SK-N-SH (cell line): ENCODE results near the gene IGF2BP2. TPM values are rescaled to one million over a fixed set of nuclear protein-coding genes. Genes with fewer than 3 reads are reported as not detected.

ENCODE experiments used
- CTCF ChIA-PET: fragments of 300-600, 350-600 bp; formaldehyde crosslinking; extraction: SDS; loops from one replicate; lab custom pipeline; 2021; lab: Yijun Ruan, JAX
- POLR2A ChIA-PET: fragments of 350-600 bp; sonication (Branson Sonifier 250); formaldehyde crosslinking; extraction: SDS; loops from one replicate; lab custom pipeline; 2020; ENCODE audit warnings: antibody characterized with exemption, inconsistent platforms; lab: Yijun Ruan, JAX
- DNase-seq: peaks from one replicate; pipeline ENCODE4 v3.0.0; 2012
- H2AFZ ChIP-seq: fragments of 200-600 bp; sonication (generic); 2 replicates; pipeline ENCODE4 v1.8.1; 2016; ENCODE audit warnings: antibody characterized with exemption, mild to moderate bottlenecking, low read depth
- H3F3A ChIP-seq: fragments of 200-600 bp; sonication (generic); replicated peaks from 2 replicates; pipeline ENCODE3; 2016; ENCODE audit warnings: antibody characterized with exemption, mild to moderate bottlenecking; ENCODE audit not compliant: insufficient read depth
- H3K27ac ChIP-seq, 2 experiments: fragments of 200-500 bp in 1 of 2; fragments of 200-600 bp in 1 of 2; sonication (Bioruptor generic) in 1 of 2; sonication (generic), shearing (Covaris generic) in 1 of 2; 2 replicates each; pipeline versions ENCODE4 v1.5.1 to v1.6.1; 2014 to 2016; ENCODE audit warnings: low read depth in 2 of 2, inconsistent platforms in 1 of 2, low read length in 1 of 2, mild to moderate bottlenecking in 1 of 2, mixed read lengths in 1 of 2
- H3K27me3 ChIP-seq: fragments of 200-600 bp; sonication (generic), shearing (Covaris generic); 2 replicates; pipeline ENCODE4 v1.6.1; 2016; ENCODE audit warnings: mixed run types; ENCODE audit not compliant: insufficient read depth
- H3K36me3 ChIP-seq, 2 experiments: fragments of 200-500 bp in 1 of 2; fragments of 200-600 bp in 1 of 2; sonication (Bioruptor generic) in 1 of 2; sonication (generic) in 1 of 2; replicated peaks in 1 of 2; 2 replicates each; pipeline versions ENCODE3 to v1.5.1; 2014 to 2016; ENCODE audit warnings: low read length in 1 of 2, mild to moderate bottlenecking in 1 of 2; ENCODE audit not compliant: insufficient read depth in 2 of 2, control insufficient read depth in 1 of 2
- H3K4me1 ChIP-seq, 2 experiments: fragments of 200-500 bp in 1 of 2; fragments of 200-600 bp in 1 of 2; sonication (Bioruptor generic) in 1 of 2; sonication (generic), shearing (Covaris generic) in 1 of 2; 2 replicates each; pipeline versions ENCODE4 v1.5.1 to v1.6.1; 2014 to 2016; ENCODE audit warnings: low read depth in 1 of 2, low read length in 1 of 2, mixed run types in 1 of 2; ENCODE audit not compliant: insufficient read depth in 2 of 2, control insufficient read depth in 1 of 2
- H3K4me2 ChIP-seq: fragments of 200-600 bp; sonication (generic), shearing (Covaris generic); 2 replicates; pipeline ENCODE4 v1.6.1; 2017; ENCODE audit warnings: mixed run types
- H3K4me3 ChIP-seq, 2 experiments: fragments of 200-500 bp in 1 of 2; fragments of 200-600 bp in 1 of 2; sonication (Bioruptor generic) in 1 of 2; sonication (generic), shearing (Covaris generic) in 1 of 2; 2 replicates each; pipeline versions ENCODE4 v1.5.1 to v1.8.1; 2014 to 2016; ENCODE audit warnings: low read depth in 2 of 2, inconsistent platforms in 1 of 2, low read length in 1 of 2, mild to moderate bottlenecking in 1 of 2, mixed read lengths in 1 of 2, moderate library complexity in 1 of 2
- H3K79me2 ChIP-seq: fragments of 200-600 bp; sonication (generic); 2 replicates; pipeline ENCODE4 v1.8.1; 2017; ENCODE audit warnings: mild to moderate bottlenecking; ENCODE audit not compliant: insufficient read depth
- H3K9ac ChIP-seq: fragments of 200-600 bp; sonication (generic); 2 replicates; pipeline ENCODE4 v1.6.1; 2017; ENCODE audit warnings: mixed run types
- H3K9me2 ChIP-seq: fragments of 200-600 bp; sonication (generic); 2 replicates; pipeline ENCODE4 v1.6.1; 2017; ENCODE audit warnings: mixed run types
- H3K9me3 ChIP-seq: fragments of 200-600 bp; sonication (generic); 2 replicates; pipeline ENCODE4 v1.6.1; 2017; ENCODE audit warnings: mixed run types, mild to moderate bottlenecking, moderate library complexity
- H4K20me1 ChIP-seq: fragments of 200-600 bp; sonication (generic); 2 replicates; pipeline ENCODE4 v1.6.1; 2017; ENCODE audit warnings: mild to moderate bottlenecking, mixed run types; ENCODE audit not compliant: insufficient read depth
- CHD2 ChIP-seq: fragments of 150-350 bp; IDR thresholded peaks from 2 replicates; pipeline ENCODE4 v1.6.1; 2018; ENCODE audit warnings: low read length; ENCODE audit not compliant: partially characterized antibody
- CTCF ChIP-seq: fragments of 200-600 bp; sonication (generic); IDR thresholded peaks from 2 replicates; pipeline ENCODE4 v1.6.1; 2017; ENCODE audit warnings: antibody characterized with exemption, mild to moderate bottlenecking, moderate library complexity
- EP300 ChIP-seq, 2 experiments: IDR thresholded peaks; 2 replicates each; pipeline versions ENCODE4 v1.4.0 to v1.6.1; 2012; ENCODE audit warnings: borderline replicate concordance in 1 of 2, low read depth in 1 of 2, low read length in 1 of 2
- EZH2phosphoT487 ChIP-seq: fragments of 200-600 bp; sonication (generic); IDR thresholded peaks from 2 replicates; pipeline ENCODE4 v1.6.1; 2017; ENCODE audit warnings: low read depth, mixed run types, mild to moderate bottlenecking, antibody characterized with exemption, moderate library complexity, borderline replicate concordance
- FOSL2 ChIP-seq: IDR thresholded peaks from 2 replicates; pipeline ENCODE4 v1.4.0; 2012; ENCODE audit warnings: low read depth, mild to moderate bottlenecking, moderate library complexity, borderline replicate concordance
- FOXJ3 ChIP-seq: sonication (generic); formaldehyde crosslinking; IDR thresholded peaks from 2 replicates; pipeline ENCODE4 v1.5.1; 2020; ENCODE audit warnings: mild to moderate bottlenecking, missing genetic modification reagents
- FOXM1 ChIP-seq: IDR thresholded peaks from 2 replicates; pipeline ENCODE4 v1.4.0; 2012; ENCODE audit warnings: low read depth, mild to moderate bottlenecking
- GABPA ChIP-seq: IDR thresholded peaks from 2 replicates; pipeline ENCODE4 v1.4.0; 2012; ENCODE audit warnings: low read depth, mild to moderate bottlenecking
- GATA2 ChIP-seq: sonication (generic); formaldehyde crosslinking; IDR thresholded peaks from 2 replicates; pipeline ENCODE4 v1.5.0; 2020; ENCODE audit warnings: mild to moderate bottlenecking, missing genetic modification reagents
- IRF3 ChIP-seq: fragments of 150-350 bp; IDR thresholded peaks from 2 replicates; pipeline ENCODE4 v1.6.1; 2016; ENCODE audit warnings: mild to moderate bottlenecking, low read depth, low read length
- JUND ChIP-seq: IDR thresholded peaks from 2 replicates; pipeline ENCODE4 v1.4.0; 2012
- MAX ChIP-seq: IDR thresholded peaks from 2 replicates; pipeline ENCODE4 v1.4.0; 2012; ENCODE audit warnings: low read depth
- MEF2A ChIP-seq: IDR thresholded peaks from 2 replicates; pipeline ENCODE4 v1.4.0; 2012; ENCODE audit warnings: low read depth, borderline replicate concordance
- MXI1 ChIP-seq: IDR thresholded peaks from 2 replicates; pipeline ENCODE4 v1.6.1; 2012; ENCODE audit warnings: mild to moderate bottlenecking, low read depth, low read length, improper control_type of control experiment
- NFIC ChIP-seq: IDR thresholded peaks from 2 replicates; pipeline ENCODE4 v1.4.0; 2012; ENCODE audit warnings: borderline replicate concordance
- NRF1 ChIP-seq: IDR thresholded peaks from 2 replicates; pipeline ENCODE4 v1.6.1; 2012; ENCODE audit warnings: low read depth, mild to moderate bottlenecking, low read length
- PBX3 ChIP-seq: IDR thresholded peaks from 2 replicates; pipeline ENCODE4; 2012
- POLR2AphosphoS5 ChIP-seq: IDR thresholded peaks from 2 replicates; pipeline ENCODE4 v1.6.1; 2012; ENCODE audit warnings: low read depth, low read length
- RAD21 ChIP-seq: IDR thresholded peaks from 2 replicates; pipeline ENCODE4 v1.6.1; 2012; ENCODE audit warnings: mild to moderate bottlenecking, low read length
- RFX5 ChIP-seq: IDR thresholded peaks from 2 replicates; pipeline ENCODE4 v1.6.1; 2012; ENCODE audit warnings: mild to moderate bottlenecking, improper control_type of control experiment, low read length
- RXRA ChIP-seq: IDR thresholded peaks from 2 replicates; pipeline ENCODE4 v1.4.0; 2012; ENCODE audit warnings: low read depth, mild to moderate bottlenecking, borderline replicate concordance
- SIN3A ChIP-seq: IDR thresholded peaks from 2 replicates; pipeline ENCODE4 v1.6.1; 2012; ENCODE audit warnings: low read depth, mild to moderate bottlenecking, low read length, moderate library complexity, borderline replicate concordance
- SMC3 ChIP-seq: IDR thresholded peaks from 2 replicates; pipeline ENCODE4 v1.6.1; 2012; ENCODE audit warnings: low read depth, low read length, improper control_type of control experiment
- TAF1 ChIP-seq: IDR thresholded peaks from 2 replicates; pipeline ENCODE4 v1.6.1; 2012; ENCODE audit warnings: low read depth, mild to moderate bottlenecking, low read length, moderate library complexity, borderline replicate concordance
- TCF12 ChIP-seq: IDR thresholded peaks from 2 replicates; pipeline ENCODE4 v1.4.0; 2012
- TEAD4 ChIP-seq: IDR thresholded peaks from 2 replicates; pipeline ENCODE4 v1.4.0; 2012; ENCODE audit warnings: mild to moderate bottlenecking, borderline replicate concordance; ENCODE audit not compliant: insufficient read depth
- YY1 ChIP-seq: IDR thresholded peaks from 2 replicates; pipeline ENCODE4 v1.4.0; 2012; ENCODE audit warnings: low read depth, mild to moderate bottlenecking
- ZBTB33 ChIP-seq: IDR thresholded peaks from 2 replicates; pipeline ENCODE4 v1.4.0; 2012; ENCODE audit warnings: low read depth, borderline replicate concordance
- WGBS: methylation state at CpG from one replicate; pipeline ENCODE4 v1.1.6; 2017; ENCODE audit warnings: low lambda C conversion rate; 5-methylcytosine and 5-hydroxymethylcytosine counted together
- polyA plus RNA-seq, 3 experiments: library from polyadenylated mRNA; depleted of rRNA; stranded (reverse); fragments of >200 nt; gene quantifications; 2 replicates each; pipeline ENCODE4 v1.2.3, GENCODE V29; 2012

IGF2BP2 gene
- polyA plus RNA-seq, 1 of the 3 experiments (the other 2 are of a cell fraction) = 5.4 TPM

GRCh38 chr3:185820973-185821758, 3.7 kb downstream of the IGF2BP2 start:
- Histone ChIP-seq H3K9me3 (no peaks in the 10 kb centered on the region), H2AFZ (no peak overlapping the region), H3K9me2 (no peaks in the 10 kb centered on the region), H3K4me3 (peak overlapping the region; percentile 31 to 86; a peak in 3 of 4 replicates), H3F3A (peaks cover 33% of the 10 kb centered on the region), H3K27me3 (no peaks in the 10 kb centered on the region), H4K20me1 (peaks cover 61% of the 10 kb centered on the region), H3K27ac (peak overlapping the region; percentile 28 to 87; a peak in 3 of 4 replicates), H3K4me2 (peak overlapping the region; percentile 89), H3K36me3 (no peaks in the 10 kb centered on the region), H3K79me2 (peaks cover 93% of the 10 kb centered on the region), H3K4me1 (peaks cover 12 to 37% of the 10 kb centered on the region in 2 experiments; a peak in 2 of 4 replicates), H3K9ac (peak overlapping the region; percentile 97)
- DNase-seq = peak; percentile 18
- ChIA-PET CTCF (interaction anchor here (0.9 to 2.3 kb wide), 3 partner anchors 13 to 122 kb away, joined by 3 to 7 read pairs (median 5); no protein-coding TSS in a partner anchor), POLR2A (no interaction called here)
- WGBS = 8% methylated on average over 6 of the region's 6 CpGs
- TF ChIP-seq SMC3 = no peak
- no peak for TF ChIP-seq TAF1
- TF ChIP-seq FOXJ3 (CRISPR knock-in tag) = no peak
- TF ChIP-seq TEAD4 = peak; percentile 80; the same call in 1 of the 2 replicates
- TF ChIP-seq EP300 (IDR thresholded peaks at IDR 0.05; ENCODE audit: borderline replicate concordance in 1 of 2, low read depth in 1 of 2, low read length in 1 of 2) = peak in 1 of 2 experiments; percentile 51; a peak in 1 of 4 replicates
- no peak for TF ChIP-seq RAD21
- TF ChIP-seq YY1 = no peak
- 0 out of 2 replicates have a peak, but pooled peaks have one; percentile 13 for TF ChIP-seq RXRA
- no peak for TF ChIP-seq GATA2 (CRISPR knock-in tag)
- 0 out of 2 replicates have a peak, but pooled peaks have one; percentile 36 for TF ChIP-seq SIN3A
- TF ChIP-seq FOXM1 = no peak
- no peak for TF ChIP-seq EZH2phosphoT487
- TF ChIP-seq MAX = no peak; the same call in 1 of the 2 replicates
- no peak for TF ChIP-seq GABPA
- peak; percentile 87 for TF ChIP-seq JUND
- no peak for TF ChIP-seq MXI1
- no peak for TF ChIP-seq IRF3
- TF ChIP-seq CHD2 = no peak
- TF ChIP-seq TCF12 = peak; percentile 81
- no peak for TF ChIP-seq NRF1
- peak; percentile 21; the same call in 1 of the 2 replicates for TF ChIP-seq POLR2AphosphoS5
- TF ChIP-seq MEF2A = no peak
- TF ChIP-seq NFIC = no peak; the same call in 1 of the 2 replicates
- TF ChIP-seq CTCF = no peak
- no peak for TF ChIP-seq RFX5
- TF ChIP-seq PBX3 = peak; percentile 20; the same call in 1 of the 2 replicates
- no peak for TF ChIP-seq ZBTB33
- TF ChIP-seq FOSL2 = peak; percentile 93
